Mucosa of descending colon (tissue), 3 donors: ENCODE measurements around the gene UTP20. TPM values are rescaled to one million over a fixed set of nuclear protein-coding genes. Genes with fewer than 3 reads are reported as not detected.
A peak's percentile ranks its signal among the peaks of the same experiment; 100 is the strongest.
"Not testable (repeated sequence)": the region's sequence is repeated elsewhere in the genome, so short reads cannot be mapped to it uniquely, and the experiment has no call there.

Experiments used
- ATAC-seq: fragments of 200-7000 bp; cut with Tn5 transposase; one replicate; pipeline ENCODE4 v1.9.1; 2020; ENCODE audit warnings: mild to moderate bottlenecking, moderate library complexity
- DNase-seq, 3 donors: peaks; one replicate each; pipeline ENCODE4 v3.0.0-alpha.2; 2020
- H3K36me3 ChIP-seq: fragments of 200-600 bp; one replicate; pipeline ENCODE4 v1.8.0; 2021; ENCODE audit warnings: low read depth, mild to moderate bottlenecking
- H3K4me1 ChIP-seq: fragments of 200-600 bp; one replicate; pipeline ENCODE4 v1.8.0; 2021; ENCODE audit warnings: low read depth, mild to moderate bottlenecking
- H3K4me3 ChIP-seq: fragments of 200-600 bp; one replicate; pipeline ENCODE4 v1.8.0; 2021; ENCODE audit warnings: mild to moderate bottlenecking
- H3K9me3 ChIP-seq: fragments of 200-600 bp; one replicate; pipeline ENCODE4 v1.8.0; 2021; ENCODE audit warnings: mild to moderate bottlenecking
- CTCF ChIP-seq: fragments of 200-600 bp; IDR thresholded peaks from one replicate; pipeline ENCODE4 v1.8.0; 2022; ENCODE audit warnings: antibody characterized with exemption, mild to moderate bottlenecking
- intact Hi-C, 2 donors: fragments of 100-400 bp; cut with DNase I in 1 of 2; cut with micrococcal nuclease in 1 of 2; formaldehyde crosslinking; loops; one replicate each; pipeline versions ENCODE4 v1.11.0 to v1.11.1; 2022; cut with DNase I, micrococcal nuclease
- total RNA-seq, 3 donors: library from RNA; stranded (reverse); fragmentation: NEBNext Ultra II Directional in 2 of 3; extraction: Animal tissue kit (Norgen Biotek cat#: 25700) in 2 of 3; gene quantifications; one replicate each; pipeline versions ENCODE4 v1.2.1 to v1.2.4, GENCODE V29; 2021 to 2023
- donor health status: DM: no; HTN: no; CAD: no; lungs with moderate emphysema.
- donor health status: DM: no; HTN: no; CAD: no.
- donor health status: DM: no; HTN: yes; CAD: no.

The UTP20 gene
- total RNA-seq, 3 donors from 2014 or later: 9.5 to 11.0 (median 10.2) TPM

- Histone ChIP-seq H3K4me3 (no peak overlapping the region), H3K4me1 (no peaks in the 10 kb centered on the region), H3K9me3 (no peaks in the 10 kb centered on the region), H3K36me3 (no peaks in the 10 kb centered on the region)
- TF ChIP-seq CTCF: no peak
- ATAC-seq (peak; percentile 44), DNase-seq (peak in 1 of 3 donors; percentile 80)
- intact Hi-C loops: loop anchor here in 1 of 2 donors (10.0 kb wide), 1 partner anchor 420 kb away; the partner anchor contains the start of gene GNPTAB
Measured at GRCh38 chr12:101414533-101415119, 134.7 kb downstream of the UTP20 start.

- H3K9me3 ChIP-seq: no peaks in the 10 kb centered on the region
- DNase-seq (no peak), ATAC-seq (no peak)
- no peak for TF ChIP-seq CTCF
- no peaks in the 10 kb centered on the region for H3K36me3 ChIP-seq
- no peaks in the 10 kb centered on the region for H3K4me1 ChIP-seq
- intact Hi-C loops: loop anchor here in 1 of 2 donors (10.0 kb wide), 1 partner anchor 420 kb away; the partner anchor contains the start of gene GNPTAB
- no peak overlapping the region for H3K4me3 ChIP-seq
Measured at GRCh38 chr12:101415228-101415627, 135.3 kb downstream of the UTP20 start.

- H3K4me1 ChIP-seq, H3K4me3 ChIP-seq, H3K9me3 ChIP-seq, intact Hi-C loops, DNase-seq, ATAC-seq, H3K36me3 ChIP-seq: not testable (repeated sequence)
Measured at GRCh38 chr12:101422066-101422465, 142.2 kb downstream of the UTP20 start.

- Histone ChIP-seq H3K4me3 (no peak overlapping the region), H3K4me1 (no peaks in the 10 kb centered on the region), H3K36me3 (no peaks in the 10 kb centered on the region), H3K9me3 (no peaks in the 10 kb centered on the region)
- intact Hi-C loops: no loop called here
- DNase-seq (no peak), ATAC-seq (no peak)
- TF ChIP-seq CTCF: no peak
Measured at GRCh38 chr12:101424620-101425019, 144.7 kb downstream of the UTP20 start.

- Histone ChIP-seq H3K4me3 (no peak overlapping the region), H3K9me3 (no peaks in the 10 kb centered on the region), H3K4me1 (no peaks in the 10 kb centered on the region), H3K36me3 (no peaks in the 10 kb centered on the region)
- DNase-seq (no peak), ATAC-seq (no peak)
- no peak for TF ChIP-seq CTCF
- intact Hi-C loops: no loop called here
Measured at GRCh38 chr12:101430456-101430855, 150.6 kb downstream of the UTP20 start.

- no peak for TF ChIP-seq CTCF
- no peak for DNase-seq
- H3K9me3 ChIP-seq: no peaks in the 10 kb centered on the region
- ATAC-seq: no peak
- no peaks in the 10 kb centered on the region for H3K4me1 ChIP-seq
- H3K36me3 ChIP-seq: no peaks in the 10 kb centered on the region
- intact Hi-C loops: no loop called here
- no peak overlapping the region for H3K4me3 ChIP-seq
Measured at GRCh38 chr12:101436136-101436535, 156.2 kb downstream of the UTP20 start.

Other genes with a start within 250 kb of the UTP20 start
- under 1 TPM in 2 of 3 donors, not detected in 1; 0.07 to 0.49 TPM for gene SLC5A8, start 69.9 kb upstream of the UTP20 start, total RNA-seq
- 10 to 100 TPM; 70.6 to 77.8 (median 73.0) TPM for gene ARL1, start 127.7 kb downstream of the UTP20 start, total RNA-seq
- not detected for gene SPIC, start 195.2 kb downstream of the UTP20 start, total RNA-seq